ENCODE measurements around the gene CAT.

CAT gene

GRCh38 chr11:34501500-34501899 lies 62.8 kb downstream of the CAT start:
- DNase-seq: peak; percentile 82

DNA sequence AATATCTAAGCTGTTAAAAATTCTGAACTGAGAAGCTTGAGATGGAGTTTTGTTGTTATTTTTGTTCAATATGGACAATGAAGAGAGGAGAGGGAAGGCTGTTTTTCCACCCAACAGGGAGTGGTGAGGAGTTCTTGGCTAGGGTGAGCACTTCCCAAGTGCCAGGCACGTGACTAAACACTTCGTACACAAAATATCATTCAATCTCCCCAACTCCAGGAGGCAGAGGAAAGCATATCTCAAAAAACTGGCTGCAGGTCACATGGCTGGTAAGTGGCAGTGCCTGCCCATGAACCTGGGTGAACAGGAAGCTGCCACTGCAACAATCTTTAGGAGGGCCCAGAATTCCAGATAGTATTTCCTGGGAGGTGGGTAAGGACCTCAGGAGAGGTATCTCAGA lies 63.2 kb downstream of the CAT start:
- peak; percentile 17 for DNase-seq

DNA sequence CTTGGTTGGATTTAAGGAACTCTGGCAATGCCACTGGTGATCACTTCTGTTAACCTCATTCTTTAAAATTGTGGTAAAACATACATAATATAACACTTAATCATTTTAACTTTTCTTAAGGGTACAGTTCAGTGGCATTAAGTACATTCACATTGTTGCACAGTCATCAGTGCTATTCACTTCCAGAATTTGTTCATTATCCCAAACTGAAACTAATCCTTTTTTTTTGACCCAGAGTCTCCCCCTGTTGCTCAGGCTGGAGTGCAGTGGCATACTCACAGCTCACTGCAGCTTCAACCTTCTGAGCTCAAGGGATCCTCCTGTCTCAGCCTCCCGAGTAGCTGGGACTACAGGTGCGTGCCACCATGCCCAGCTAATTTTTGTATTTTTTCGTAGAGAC lies 64.2 kb downstream of the CAT start:
- no peak for DNase-seq

DNA sequence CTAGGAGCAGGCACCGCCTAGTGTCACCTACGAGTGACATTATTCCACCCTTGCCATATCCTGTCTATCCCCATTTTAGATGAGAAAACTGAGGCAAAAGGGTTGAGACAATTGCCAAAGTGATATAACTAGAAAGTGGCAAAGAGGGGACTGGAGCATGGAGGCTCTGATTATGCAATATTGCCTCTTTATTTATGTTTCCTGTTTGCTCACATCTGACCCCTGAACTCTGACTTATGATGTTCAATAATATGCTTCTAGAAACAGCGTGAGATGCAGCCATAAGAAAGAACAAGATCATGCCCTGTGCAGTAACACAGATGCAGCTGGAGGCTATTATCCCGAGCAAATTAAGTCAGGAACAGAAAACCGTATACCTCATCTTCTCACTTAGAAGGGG lies 67.1 kb downstream of the CAT start:
- DNase-seq: no peak

DNA sequence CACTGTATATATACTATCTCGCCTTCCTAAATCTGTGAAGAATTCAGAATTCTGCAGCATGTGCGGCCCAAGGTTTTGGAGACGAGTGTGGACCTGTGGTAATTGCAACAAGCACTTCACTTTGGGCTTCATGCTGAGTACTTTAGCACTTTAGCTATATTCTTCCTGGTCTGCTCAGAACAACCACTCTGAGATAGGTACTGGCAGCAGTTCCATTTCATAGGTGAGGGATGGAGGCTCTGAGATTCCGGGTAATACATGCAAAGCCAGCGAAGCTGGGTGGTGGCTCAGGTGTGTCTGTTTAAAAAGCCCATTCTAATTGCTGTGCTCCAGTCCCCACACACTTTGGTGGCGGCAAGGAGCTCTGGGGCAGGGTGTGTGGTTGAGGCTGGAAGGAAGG lies 68.4 kb downstream of the CAT start:
- no peak for DNase-seq

GRCh38 chr11:34507610-34508009 lies 68.9 kb downstream of the CAT start:
- DNase-seq: no peak

GRCh38 chr11:34508524-34508923 lies 69.8 kb downstream of the CAT start:
- DNase-seq: no peak

DNA sequence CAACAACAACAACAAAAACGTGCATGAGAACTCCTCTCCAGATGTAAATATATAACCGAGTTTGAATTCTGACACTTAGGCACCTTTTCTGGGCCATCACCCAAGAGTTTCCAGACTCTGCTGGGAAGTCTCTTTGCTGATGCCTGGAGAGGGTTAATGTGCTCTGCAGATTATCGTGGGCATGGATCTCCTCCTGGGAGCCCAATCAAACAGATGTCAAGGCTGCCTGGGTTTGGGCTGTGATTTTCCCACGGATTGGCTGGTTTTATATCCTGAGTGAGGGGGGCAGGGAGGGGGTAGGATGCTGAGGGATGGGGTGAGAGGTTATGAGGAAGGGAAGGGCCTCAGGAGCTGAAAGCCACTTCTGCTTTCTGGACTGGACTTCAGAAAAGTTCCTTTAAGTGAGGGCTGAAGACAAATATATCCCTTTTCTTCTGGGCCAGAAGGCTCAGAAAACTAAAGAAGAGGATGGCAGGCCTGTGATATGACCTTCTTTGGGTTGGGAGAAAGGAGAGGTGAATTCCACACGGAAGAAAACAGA lies 70.7 kb downstream of the CAT start:
- DNase-seq: no peak

DNA sequence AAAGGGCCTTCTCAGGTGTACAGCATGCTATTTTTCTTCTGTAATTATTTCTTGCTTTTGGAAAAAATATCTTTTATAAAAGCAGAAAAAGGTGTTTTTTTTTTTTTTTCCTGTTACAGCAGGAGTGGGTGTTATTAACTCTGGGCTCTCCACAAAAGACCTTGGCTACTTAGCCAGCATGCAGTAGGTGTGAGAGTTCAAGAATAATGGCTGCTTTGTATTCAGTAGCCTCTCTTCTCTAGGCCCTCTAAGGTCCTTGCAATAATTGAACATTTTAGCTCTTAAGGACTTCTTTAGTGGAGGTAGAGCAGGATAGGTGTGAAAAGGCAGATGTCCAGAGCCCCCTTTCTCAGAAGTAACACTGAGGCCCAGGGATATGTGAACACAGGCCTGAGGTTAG lies 71.5 kb downstream of the CAT start:
- no peak for DNase-seq

GRCh38 chr11:34510673-34511072 lies 71.9 kb downstream of the CAT start:
- no peak for DNase-seq

DNA sequence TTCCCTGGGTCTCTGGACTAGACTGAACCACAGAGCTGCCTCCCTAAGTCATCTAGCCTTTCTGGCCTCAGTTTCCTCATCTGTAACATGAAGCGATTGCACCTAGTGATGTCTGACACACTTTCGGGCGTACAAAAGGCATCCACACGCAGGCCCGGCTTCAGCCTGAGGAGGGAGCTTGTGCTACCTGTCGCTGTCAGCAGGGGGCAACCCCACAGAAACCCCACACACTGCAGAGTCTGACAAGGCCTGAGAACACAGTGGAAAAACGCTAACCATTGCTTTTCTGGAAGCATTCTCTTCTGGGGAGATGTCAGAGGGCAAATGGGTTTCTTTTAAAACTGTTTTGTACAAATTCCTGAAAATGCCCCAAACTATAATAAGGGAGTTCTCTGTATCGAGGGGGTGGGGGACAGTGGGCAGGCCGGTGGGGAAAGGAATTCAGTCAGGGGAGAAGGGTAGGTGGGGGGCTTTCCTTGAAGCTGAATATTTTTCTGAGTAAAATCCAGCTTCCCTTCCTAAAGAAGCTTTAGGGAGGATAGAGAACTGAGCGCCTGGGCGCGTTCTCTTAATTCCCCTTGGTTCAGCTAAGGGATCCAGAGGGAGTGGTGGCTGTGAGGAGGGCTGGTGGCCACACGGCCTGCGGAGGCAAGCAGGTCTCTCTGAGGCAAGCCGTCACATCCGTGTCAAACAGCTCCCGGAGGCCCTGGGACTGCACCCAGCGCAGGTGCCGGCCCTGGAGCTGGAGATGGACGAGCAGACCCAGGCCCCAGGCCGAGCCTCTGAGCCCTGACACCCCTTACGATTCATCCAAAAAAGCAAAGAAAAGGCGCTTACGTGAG lies 74.3 kb downstream of the CAT start:
- DNase-seq: peak; percentile 59

DNA sequence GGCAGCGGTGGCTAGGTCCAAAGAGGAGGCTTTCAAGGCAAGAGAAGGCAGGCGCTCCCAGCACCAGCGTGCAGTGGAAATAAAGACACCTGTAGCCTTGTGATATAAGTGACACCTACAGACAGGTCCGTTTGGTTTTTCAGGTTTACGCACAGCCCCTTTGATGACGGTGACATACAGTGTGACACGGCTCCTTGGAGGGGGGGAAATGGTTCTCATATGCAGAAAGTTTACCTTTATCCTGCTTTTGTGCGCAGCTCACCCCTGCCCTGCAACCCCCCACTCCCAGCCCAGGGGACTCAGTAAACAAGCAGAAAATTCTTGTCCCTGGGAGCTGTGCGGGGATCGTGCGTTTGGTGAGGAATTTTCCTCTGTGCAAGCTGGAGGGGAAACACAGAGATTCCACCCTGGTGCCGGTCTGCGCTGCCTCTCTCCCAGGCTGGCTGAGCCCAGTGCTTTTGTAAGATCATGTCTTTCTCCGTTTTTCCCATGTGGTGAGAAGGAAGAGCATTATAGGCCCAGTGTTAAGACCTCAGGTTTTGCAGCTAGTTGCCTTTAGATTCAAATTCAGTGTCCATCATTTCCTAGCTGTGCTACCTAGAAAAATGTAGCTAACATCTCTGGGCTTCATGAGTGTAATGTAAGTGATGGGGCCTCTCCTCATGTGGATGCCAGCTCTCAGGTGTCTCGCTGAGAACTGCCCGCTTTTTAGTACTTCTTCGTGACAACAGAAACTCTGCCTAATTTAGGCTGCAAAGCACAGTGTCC lies 75.1 kb downstream of the CAT start, which contains the start of gene ELF5:
Gene ELF5 (minus strand): TSS at position 113 of the 768 bp plus-strand sequence. CDS start 8,045 bp downstream, outside the sequence.
- no peak for DNase-seq

GRCh38 chr11:34514597-34514996 lies 75.9 kb downstream of the CAT start:
- no peak for DNase-seq

- no peak for DNase-seq
These were observed 77.7 kb downstream of the CAT start for GRCh38 chr11:34516247-34517040.

DNA sequence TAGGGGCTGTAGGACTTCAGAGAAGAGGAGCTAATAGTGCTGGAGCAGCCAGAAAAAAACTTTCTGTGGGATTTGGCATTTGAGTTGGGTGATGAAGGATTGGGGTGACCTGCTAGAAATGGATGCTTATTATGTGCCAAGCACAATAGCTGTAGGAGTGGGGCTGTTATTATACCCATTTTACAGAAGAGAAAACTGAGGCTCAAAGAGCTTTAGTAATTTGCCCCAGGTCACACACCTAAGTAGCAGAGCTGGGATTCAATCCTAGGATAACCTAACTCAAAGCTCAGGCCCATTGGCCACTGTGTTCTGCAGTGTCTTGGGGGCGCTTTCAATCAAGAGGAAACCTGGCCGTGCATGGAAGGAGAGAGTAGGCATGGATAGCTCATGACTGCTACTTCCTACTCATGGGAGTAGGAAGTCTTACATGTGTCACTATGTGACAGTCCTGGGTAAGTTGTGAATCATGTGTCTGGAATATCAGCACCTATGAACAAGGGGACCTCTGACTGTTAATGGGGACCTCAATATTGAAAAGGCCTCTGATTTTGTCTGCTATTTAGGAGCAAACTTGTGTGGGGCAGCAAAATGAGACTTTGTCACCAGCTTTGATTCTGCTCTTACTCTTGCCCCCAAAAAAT lies 81.0 kb downstream of the CAT start:
- no peak for DNase-seq

GRCh38 chr11:34521265-34521664 lies 82.5 kb downstream of the CAT start:
- no peak for DNase-seq

All from EL (cell line).